Osteoblast (primary cell): ENCODE measurements around the gene PSMD14. TPM values are rescaled to one million over a fixed set of nuclear protein-coding genes. Genes with fewer than 3 reads are reported as not detected.

Experiments used
- DNase-seq: peaks from one replicate; pipeline ENCODE4 v3.0.0; 2011; ENCODE audit warnings: low spot score, mixed read lengths; ENCODE audit not compliant: insufficient read length; ENCODE audit errors: missing footprints
- H2AFZ ChIP-seq: 2 replicates; pipeline ENCODE4 v1.6.0; 2011; ENCODE audit warnings: mild to moderate bottlenecking, low read length
- H3K27ac ChIP-seq: 2 replicates; pipeline ENCODE4 v1.5.1; 2011; ENCODE audit warnings: mild to moderate bottlenecking, low read depth, low read length, moderate library complexity
- H3K27me3 ChIP-seq: 2 replicates; pipeline ENCODE4 v1.6.0; 2012; ENCODE audit warnings: mild to moderate bottlenecking, control low read depth, inconsistent platforms, low read length, moderate library complexity; ENCODE audit not compliant: insufficient read depth
- H3K36me3 ChIP-seq: 2 replicates; pipeline ENCODE4 v1.5.1; 2011; ENCODE audit warnings: mild to moderate bottlenecking, low read length, control low read depth, moderate library complexity; ENCODE audit not compliant: insufficient read depth
- H3K4me1 ChIP-seq: 2 replicates; pipeline ENCODE4 v1.5.1; 2011; ENCODE audit warnings: mild to moderate bottlenecking, low read length, control low read depth, moderate library complexity; ENCODE audit not compliant: insufficient read depth
- H3K4me2 ChIP-seq: 2 replicates; pipeline ENCODE4 v1.6.0; 2011; ENCODE audit warnings: mild to moderate bottlenecking, low read length; ENCODE audit not compliant: insufficient read depth
- H3K4me3 ChIP-seq: fragments of 200-600 bp; sonication (generic); 3 replicates; pipeline ENCODE4 v1.5.1; 2012; ENCODE audit warnings: mild to moderate bottlenecking, low read length, inconsistent platforms; ENCODE audit not compliant: insufficient read depth
- H3K79me2 ChIP-seq: 2 replicates; pipeline ENCODE4 v1.6.0; 2012; ENCODE audit warnings: mild to moderate bottlenecking, low read length, control low read depth, inconsistent platforms; ENCODE audit not compliant: insufficient read depth
- H3K9me3 ChIP-seq: 2 replicates; pipeline ENCODE4 v1.5.1; 2011; ENCODE audit warnings: low read depth, low read length, control low read depth
- H4K20me1 ChIP-seq: 2 replicates; pipeline ENCODE4 v1.6.0; 2012; ENCODE audit warnings: mild to moderate bottlenecking, low read length, control low read depth; ENCODE audit not compliant: insufficient read depth
- total RNA-seq: library from RNA; depleted of rRNA; stranded (reverse); fragments of >200 nt; gene quantifications from 2 replicates; pipeline ENCODE4 v1.2.3, GENCODE V29; 2012
- TF ChIP-seq, protein P1 (sequence below): IDR thresholded peaks from 2 replicates; pipeline ENCODE4 v1.5.1; 2011; ENCODE audit warnings: mild to moderate bottlenecking, low read depth, low read length, moderate library complexity; ENCODE audit errors: extremely low read depth

The PSMD14 gene
- total RNA-seq, 1 donor = 74.2 TPM

DNA sequence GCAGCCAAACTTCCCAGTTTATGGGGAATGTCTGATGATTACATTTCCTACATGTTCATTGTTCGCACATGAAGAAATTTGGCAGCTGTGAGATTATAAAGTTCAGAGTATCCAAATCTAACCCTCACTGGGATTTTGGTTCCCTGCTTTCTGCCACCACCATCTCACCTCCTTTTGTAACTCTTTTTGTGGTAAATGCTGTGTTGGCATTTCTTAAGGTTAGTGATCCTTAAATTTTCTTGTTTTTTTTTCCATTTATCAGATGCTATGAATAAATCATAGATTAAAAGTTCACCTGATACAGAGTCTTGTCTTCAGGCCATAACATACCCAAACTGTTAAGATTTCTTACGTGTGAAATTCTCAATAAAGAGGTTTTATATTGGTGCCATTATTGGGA, 99.4 kb downstream of the PSMD14 start:
- H3K4me2 ChIP-seq = no peak overlapping the region
- H3K79me2 ChIP-seq = no peaks in the 10 kb centered on the region
- peaks cover 3% of the 10 kb centered on the region for H3K36me3 ChIP-seq
- H3K27ac ChIP-seq = no peak overlapping the region
- no peak for DNase-seq
- no peak overlapping the region for H2AFZ ChIP-seq
- no peaks in the 10 kb centered on the region for H3K4me1 ChIP-seq
- no peaks in the 10 kb centered on the region for H4K20me1 ChIP-seq
- TF ChIP-seq, protein P1, sequence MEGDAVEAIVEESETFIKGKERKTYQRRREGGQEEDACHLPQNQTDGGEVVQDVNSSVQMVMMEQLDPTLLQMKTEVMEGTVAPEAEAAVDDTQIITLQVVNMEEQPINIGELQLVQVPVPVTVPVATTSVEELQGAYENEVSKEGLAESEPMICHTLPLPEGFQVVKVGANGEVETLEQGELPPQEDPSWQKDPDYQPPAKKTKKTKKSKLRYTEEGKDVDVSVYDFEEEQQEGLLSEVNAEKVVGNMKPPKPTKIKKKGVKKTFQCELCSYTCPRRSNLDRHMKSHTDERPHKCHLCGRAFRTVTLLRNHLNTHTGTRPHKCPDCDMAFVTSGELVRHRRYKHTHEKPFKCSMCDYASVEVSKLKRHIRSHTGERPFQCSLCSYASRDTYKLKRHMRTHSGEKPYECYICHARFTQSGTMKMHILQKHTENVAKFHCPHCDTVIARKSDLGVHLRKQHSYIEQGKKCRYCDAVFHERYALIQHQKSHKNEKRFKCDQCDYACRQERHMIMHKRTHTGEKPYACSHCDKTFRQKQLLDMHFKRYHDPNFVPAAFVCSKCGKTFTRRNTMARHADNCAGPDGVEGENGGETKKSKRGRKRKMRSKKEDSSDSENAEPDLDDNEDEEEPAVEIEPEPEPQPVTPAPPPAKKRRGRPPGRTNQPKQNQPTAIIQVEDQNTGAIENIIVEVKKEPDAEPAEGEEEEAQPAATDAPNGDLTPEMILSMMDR = no peak
- H3K9me3 ChIP-seq = no peaks in the 10 kb centered on the region
- H3K27me3 ChIP-seq = no peaks in the 10 kb centered on the region
- no peak overlapping the region for H3K4me3 ChIP-seq

DNA sequence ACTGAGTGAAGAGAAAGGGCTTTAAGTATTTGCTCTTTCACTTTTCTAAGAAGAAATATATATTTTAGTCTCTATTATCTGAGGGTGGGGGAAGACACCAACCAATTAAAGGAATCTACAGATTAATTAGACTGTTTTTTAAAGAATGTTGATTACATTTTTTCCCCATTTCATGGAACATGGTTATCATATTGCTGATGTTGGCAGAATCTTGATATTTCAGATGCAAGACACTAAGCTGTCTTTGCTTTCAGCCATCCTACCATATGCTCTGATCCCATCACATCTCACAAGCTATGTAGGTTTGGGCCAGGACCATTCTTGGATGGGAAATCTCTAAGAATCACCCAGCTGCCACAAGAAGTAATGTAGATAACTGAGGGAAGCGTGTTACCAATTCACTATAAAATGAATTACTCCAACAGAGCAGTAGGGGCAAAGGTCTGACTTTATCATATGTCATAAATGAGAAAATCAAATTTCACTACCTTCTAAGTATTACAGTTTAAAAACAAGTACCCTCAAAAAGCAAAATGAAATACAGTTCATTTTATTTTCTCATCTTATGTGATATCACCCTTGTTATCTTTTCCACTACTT, 101.2 kb downstream of the PSMD14 start:
- H4K20me1 ChIP-seq = no peaks in the 10 kb centered on the region
- H3K79me2 ChIP-seq = no peaks in the 10 kb centered on the region
- H3K36me3 ChIP-seq = peaks cover 3% of the 10 kb centered on the region
- no peak for DNase-seq
- no peaks in the 10 kb centered on the region for H3K4me1 ChIP-seq
- no peak overlapping the region for H2AFZ ChIP-seq
- H3K27me3 ChIP-seq = no peaks in the 10 kb centered on the region
- no peak overlapping the region for H3K27ac ChIP-seq
- no peak overlapping the region for H3K4me2 ChIP-seq
- TF ChIP-seq, protein P1 = no peak
- H3K4me3 ChIP-seq = no peak overlapping the region
- no peaks in the 10 kb centered on the region for H3K9me3 ChIP-seq

DNA sequence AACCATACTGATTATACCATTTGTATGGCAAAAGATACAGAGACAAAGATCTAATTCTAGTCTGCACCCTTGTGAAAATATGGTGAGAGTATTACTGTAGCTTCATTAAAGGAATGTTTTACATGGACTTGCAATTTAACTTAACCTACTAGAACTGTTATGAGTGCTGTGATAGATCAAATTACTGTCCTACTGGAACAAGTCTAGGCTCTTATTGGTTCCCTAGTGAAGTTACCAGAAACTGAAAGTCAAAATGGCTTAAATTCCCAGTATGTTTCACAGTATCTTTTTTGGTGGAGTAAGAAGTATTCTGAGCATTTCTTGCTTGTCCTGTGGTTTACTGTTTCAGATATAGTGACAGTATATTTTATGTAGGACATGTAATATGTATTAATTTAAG, 104.1 kb downstream of the PSMD14 start:
- H3K79me2 ChIP-seq = no peaks in the 10 kb centered on the region
- H3K9me3 ChIP-seq = no peaks in the 10 kb centered on the region
- TF ChIP-seq, protein P1 = no peak
- H3K4me2 ChIP-seq = no peak overlapping the region
- no peak overlapping the region for H3K27ac ChIP-seq
- no peak overlapping the region for H2AFZ ChIP-seq
- H4K20me1 ChIP-seq = peaks cover 2% of the 10 kb centered on the region
- peaks cover 6% of the 10 kb centered on the region for H3K4me1 ChIP-seq
- H3K4me3 ChIP-seq = no peak overlapping the region
- H3K36me3 ChIP-seq = peaks cover 3% of the 10 kb centered on the region
- no peak for DNase-seq
- H3K27me3 ChIP-seq = peaks cover 29% of the 10 kb centered on the region

DNA sequence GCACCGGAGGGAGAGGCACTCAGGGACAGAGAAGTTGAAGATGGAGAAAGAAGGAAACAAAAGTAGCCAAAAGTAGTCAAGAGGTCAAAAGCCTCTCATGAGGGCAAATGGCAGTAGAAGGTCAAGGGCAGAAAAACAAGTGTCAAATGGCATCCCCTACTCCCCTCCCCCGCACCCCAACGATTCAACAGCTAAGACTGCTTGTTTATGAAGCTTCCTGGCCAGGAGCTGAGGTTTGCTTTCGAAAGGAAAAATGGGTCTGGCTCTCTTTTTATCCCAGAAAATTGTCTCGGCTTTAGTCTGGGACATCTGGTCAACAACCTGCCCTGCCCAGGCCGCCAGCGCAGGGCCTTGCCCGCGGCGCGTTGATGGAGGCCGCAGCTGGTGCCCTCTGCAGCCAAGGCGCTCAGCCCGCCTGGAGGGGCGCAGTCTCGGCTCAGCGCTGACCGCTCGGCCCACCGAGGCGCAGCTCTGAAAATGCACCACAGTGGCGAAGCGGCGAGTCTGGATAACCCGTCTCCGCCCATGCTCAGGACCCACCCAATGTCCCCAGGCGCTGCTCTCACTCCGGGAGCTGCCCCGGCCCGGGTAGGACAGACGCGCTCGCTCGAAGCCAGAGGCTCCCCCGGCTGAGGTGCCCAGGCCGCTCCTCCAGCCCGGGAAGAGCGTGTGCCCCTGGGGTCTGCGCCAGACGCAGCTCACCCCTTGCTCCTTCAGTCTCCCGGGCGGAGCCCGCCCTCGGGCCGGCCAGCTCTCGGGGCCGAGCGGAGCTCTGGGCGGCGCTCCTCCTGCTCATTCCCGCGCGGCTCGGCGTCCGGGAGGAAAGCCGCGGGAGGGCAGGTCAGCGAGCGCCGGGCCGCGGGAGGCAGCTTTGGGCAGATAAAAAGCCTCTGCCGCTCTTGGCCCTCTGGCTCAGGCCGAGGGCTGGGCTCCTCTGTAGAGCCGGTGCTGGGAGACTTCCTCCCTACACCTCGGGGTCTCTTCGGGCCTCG, 106.1 kb downstream of the PSMD14 start:
- Histone ChIP-seq H3K36me3 (peaks cover 3% of the 10 kb centered on the region), H3K27ac (no peak overlapping the region), H3K4me2 (peak overlapping the region; percentile 89), H3K9me3 (no peaks in the 10 kb centered on the region), H4K20me1 (peaks cover 3% of the 10 kb centered on the region), H3K4me1 (peaks cover 6% of the 10 kb centered on the region), H3K79me2 (no peaks in the 10 kb centered on the region), H3K27me3 (peaks cover 49% of the 10 kb centered on the region), H2AFZ (peak overlapping the region; percentile 67), H3K4me3 (peak overlapping the region; percentile 72)
- peak; percentile 94 for DNase-seq
- TF ChIP-seq, protein P1 = no peak
